ENCODE measurements around the gene PHF12. TPM values are rescaled to one million over a fixed set of nuclear protein-coding genes. Genes with fewer than 3 reads are reported as not detected.

The PHF12 gene
- total and polyA plus RNA-seq, 2 of the 13 experiments (the other 11 are each of a cell fraction or from before 2014, with no cell fraction given), result 9.8 to 17.1 TPM

GRCh38 chr17:28902819-28903545 is 48.3 kb downstream of the PHF12 start, which contains the start of gene DHRS13 (continued):
- TF ChIP-seq CEBPB (IDR thresholded peaks at IDR 0.05; ENCODE audit: borderline replicate concordance, low read depth, low read length), result no peak
- TF ChIP-seq CBFB (CRISPR knock-in tag; IDR thresholded peaks at IDR 0.05), result peak; percentile 80; the same call in 1 of the 2 replicates
- TF ChIP-seq MTF1 (CRISPR knock-in tag; IDR thresholded peaks at IDR 0.05), result no peak
- no peak for TF ChIP-seq SP2 (CRISPR knock-in tag; IDR thresholded peaks at IDR 0.05)
- TF ChIP-seq RFX5 (IDR thresholded peaks at IDR 0.05; ENCODE audit: low read depth, low read length), result 0 out of 2 replicates have a peak, but pooled peaks have one; percentile 26
- TF ChIP-seq NFKB2 (CRISPR knock-in tag; IDR thresholded peaks at IDR 0.05; ENCODE audit: borderline replicate concordance), result peak; percentile 63; the same call in 1 of the 2 replicates
- no peak for TF ChIP-seq ZFP36 (IDR thresholded peaks at IDR 0.05; ENCODE audit: borderline replicate concordance, low read depth, low read length, partially characterized antibody)
- no peak for TF ChIP-seq EZH2 (conservative IDR thresholded peaks at IDR 0.05; ENCODE audit: low read depth, low read length)
- TF ChIP-seq PRPF4 (IDR thresholded peaks at IDR 0.05; ENCODE audit: low read depth, low read length, poor library complexity, severe bottlenecking), result no peak
- TF ChIP-seq ZNF501 (CRISPR knock-in tag; IDR thresholded peaks at IDR 0.05), result no peak; the same call in 1 of the 2 replicates
- TF ChIP-seq SIX4 (CRISPR knock-in tag; IDR thresholded peaks at IDR 0.05), result no peak; the same call in 1 of the 2 replicates
- TF ChIP-seq TFDP1 (CRISPR knock-in tag; IDR thresholded peaks at IDR 0.05; ENCODE audit: borderline replicate concordance), result peak; percentile 86; the same call in 1 of the 2 replicates
- no peak for TF ChIP-seq ZNF33A (CRISPR knock-in tag; IDR thresholded peaks at IDR 0.05; ENCODE audit: borderline replicate concordance)
- TF ChIP-seq ZNF260 (CRISPR knock-in tag; IDR thresholded peaks at IDR 0.05; ENCODE audit: borderline replicate concordance, low read depth), result no peak
- peak; percentile 32; the same call in 1 of the 2 replicates for TF ChIP-seq BCL6 (CRISPR knock-in tag; IDR thresholded peaks at IDR 0.05)
- TF ChIP-seq ZNF333 (CRISPR knock-in tag; IDR thresholded peaks at IDR 0.05; ENCODE audit: borderline replicate concordance), result no peak
- TF ChIP-seq ZNF263 (CRISPR knock-in tag; IDR thresholded peaks at IDR 0.05), result no peak; the same call in 1 of the 2 replicates
- peak; percentile 26 for TF ChIP-seq ZNF704 (CRISPR knock-in tag; IDR thresholded peaks at IDR 0.05; ENCODE audit: borderline replicate concordance)
- no peak for TF ChIP-seq SATB2 (CRISPR knock-in tag; IDR thresholded peaks at IDR 0.05)
- TF ChIP-seq ZBTB4 (CRISPR knock-in tag; IDR thresholded peaks at IDR 0.05; ENCODE audit: borderline replicate concordance), result 0 out of 2 replicates have a peak, but pooled peaks have one; percentile 22
- TF ChIP-seq JDP2 (CRISPR knock-in tag; IDR thresholded peaks at IDR 0.05; ENCODE audit: borderline replicate concordance), result no peak; the same call in 1 of the 2 replicates
